Measurements from ENCODE around the gene HMGN4.

Gene HMGN4

DNA sequence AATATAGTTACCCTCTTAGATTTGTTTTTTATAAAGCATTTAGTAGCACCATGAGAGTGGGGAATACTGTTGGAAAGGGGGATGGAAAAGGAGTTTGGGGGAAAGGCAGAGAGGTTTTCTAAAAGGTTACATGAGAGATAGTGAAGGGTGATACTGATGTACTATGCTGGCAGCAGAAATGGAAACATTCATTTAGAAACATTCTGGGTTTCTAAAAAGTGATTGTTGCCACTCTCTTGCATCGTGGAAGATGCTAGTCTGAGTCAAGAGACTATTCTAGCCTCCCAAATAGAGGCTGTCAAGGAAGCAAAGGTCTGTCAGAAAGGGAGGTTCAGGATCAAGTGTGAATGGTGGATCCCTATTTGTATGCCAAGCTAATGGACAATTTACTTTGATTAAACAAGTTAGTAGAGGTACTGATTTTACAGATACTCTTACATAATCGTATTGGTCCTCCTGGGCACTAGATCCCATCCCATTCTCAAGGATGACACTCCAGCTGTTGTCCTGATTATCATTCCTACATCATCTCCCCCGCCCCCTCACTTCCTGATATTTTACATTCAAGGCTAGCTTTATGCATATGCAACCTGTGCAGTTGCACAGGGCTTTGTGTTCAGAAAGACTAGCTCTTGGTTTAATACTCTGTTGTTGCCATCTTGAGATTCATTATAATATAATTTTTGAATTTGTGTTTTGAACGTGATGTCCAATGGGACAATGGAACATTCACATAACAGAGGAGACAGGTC is 43.2 kb downstream of the HMGN4 start:
- DNase-seq, result no peak

DNA sequence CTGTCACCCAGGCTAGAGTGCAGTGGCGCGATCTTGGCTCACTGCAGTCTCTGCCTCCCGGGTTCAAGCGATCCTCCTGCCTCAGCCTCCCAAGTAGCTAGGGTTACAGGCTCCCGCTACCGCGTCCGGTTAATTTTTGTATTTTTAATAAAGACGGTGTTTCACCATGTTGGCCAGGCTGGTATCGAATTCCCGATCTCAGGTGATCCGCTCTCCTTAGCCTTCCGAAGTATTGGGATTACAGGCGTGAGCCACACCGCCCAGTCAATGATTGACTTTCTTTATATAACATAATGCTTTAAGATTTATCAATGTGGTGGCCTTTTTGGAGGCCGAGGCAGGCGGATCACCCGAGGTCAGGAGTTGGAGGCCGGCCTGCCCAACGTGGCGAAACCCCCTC is 50.8 kb downstream of the HMGN4 start:
- DNase-seq, result no peak

DNA sequence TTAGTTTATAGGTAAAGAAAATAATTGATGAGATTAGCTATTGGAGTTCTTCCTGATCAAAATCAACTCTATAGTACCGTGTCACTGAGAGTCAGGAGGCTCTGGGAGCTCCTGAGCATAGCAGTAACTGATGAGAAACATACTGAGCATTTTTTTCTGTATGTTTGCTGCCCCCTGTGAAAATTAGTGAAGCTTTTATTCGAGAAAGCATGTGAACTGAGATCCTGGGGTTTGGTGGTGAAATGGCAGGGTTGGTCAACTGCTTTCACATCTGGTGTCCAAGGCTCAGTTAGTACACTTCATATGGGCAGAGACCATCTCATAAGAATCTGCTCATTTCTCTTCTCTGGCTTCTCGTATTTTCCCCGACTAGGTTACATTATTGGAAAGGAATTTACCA is 54.5 kb downstream of the HMGN4 start:
- no peak for DNase-seq

DNA sequence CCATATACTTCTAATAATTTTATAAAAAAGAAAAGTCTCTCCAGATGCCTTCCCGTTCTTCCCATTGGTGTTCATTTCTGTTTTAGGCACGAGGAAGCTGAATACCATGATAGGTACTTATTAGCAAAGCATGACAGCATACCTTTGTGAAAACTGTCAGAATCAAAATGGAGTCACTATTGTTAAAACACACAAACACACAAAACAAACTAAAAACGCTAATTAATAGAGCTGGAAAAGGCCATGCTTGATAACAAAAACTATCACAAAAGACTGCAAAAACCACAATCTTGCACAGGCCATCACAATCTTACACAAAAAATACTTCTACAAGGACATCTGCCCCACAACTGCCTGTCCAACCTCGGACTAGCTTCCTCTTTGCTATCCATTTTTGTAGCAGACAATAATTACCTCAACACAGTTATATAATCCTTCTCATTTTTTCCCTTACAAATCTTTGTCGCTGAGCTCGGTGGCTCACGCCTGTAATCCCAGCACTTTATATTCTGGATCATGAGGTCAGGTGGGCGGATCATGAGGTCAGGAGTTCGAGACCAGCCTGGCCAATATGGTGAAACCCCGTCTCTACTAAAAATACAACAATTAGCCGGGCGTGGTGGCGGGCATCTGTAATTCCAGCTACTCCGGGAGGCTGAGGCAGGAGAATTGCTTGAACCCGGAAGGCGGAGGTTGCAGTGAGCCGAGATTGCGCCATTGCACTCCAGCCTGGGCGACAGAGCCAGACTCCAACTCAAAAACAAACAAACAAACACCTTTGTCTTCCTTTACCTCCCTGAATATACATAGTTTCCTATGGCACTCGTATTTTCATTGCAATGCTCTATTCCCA is 55.3 kb downstream of the HMGN4 start:
- no peak for DNase-seq

DNA sequence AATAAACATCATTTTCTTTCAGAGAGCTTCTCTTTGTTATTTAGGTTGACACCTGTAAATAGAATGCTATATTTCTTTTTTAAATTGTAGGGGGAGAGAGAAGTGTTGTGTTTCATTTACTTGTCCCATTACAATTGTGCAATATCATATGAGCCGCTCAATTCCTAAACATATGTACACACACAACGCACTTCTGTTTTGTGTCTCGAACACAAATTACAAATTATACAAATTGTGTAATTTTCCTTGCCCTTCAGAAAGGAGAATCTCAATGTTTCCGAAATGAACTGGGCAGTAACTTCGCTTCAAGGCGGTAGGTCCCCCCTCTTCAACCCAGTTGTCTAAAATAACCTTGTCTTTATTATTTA is 55.9 kb downstream of the HMGN4 start:
- no peak for DNase-seq

DNA sequence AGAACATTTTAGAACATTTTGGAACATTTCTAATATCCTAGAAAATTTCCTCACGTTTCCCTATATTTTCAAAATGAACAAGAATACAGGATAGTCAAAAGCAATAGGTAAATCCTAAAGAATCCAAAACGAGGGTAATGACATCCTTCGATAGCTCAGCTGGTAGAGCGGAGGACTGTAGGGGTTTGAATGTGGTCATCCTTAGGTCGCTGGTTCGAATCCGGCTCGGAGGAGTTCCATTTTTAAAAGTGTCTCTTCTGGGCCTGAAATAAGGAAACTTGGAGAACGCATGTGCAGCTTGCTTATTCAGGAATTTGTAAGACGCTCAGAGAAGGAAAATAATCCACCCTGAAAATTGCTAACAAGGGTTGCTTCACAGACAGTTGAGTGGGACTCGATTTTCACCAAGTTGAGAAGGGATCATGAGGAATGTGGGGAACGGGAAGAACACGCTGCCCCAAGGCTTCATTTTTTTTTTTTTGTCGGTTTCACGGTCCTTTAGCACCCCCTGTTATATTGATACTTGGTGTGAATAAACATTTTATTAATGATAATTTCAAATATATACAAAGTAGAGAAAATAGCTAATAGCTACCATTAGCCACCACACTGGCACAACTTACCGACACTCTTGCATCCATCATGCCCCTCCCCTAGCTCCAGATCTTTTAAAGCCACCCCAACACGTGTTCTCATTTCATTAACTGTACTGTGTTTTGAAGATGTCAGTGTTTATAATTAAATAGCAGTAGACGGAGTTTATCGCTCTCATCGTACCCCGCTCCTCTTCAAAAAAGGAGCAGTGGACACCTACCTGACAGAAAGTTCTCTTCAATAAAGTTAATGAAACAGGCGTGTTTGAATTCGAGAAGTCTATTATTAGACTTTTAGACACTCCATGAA is 56.8 kb downstream of the HMGN4 start:
- DNase-seq, result no peak

DNA sequence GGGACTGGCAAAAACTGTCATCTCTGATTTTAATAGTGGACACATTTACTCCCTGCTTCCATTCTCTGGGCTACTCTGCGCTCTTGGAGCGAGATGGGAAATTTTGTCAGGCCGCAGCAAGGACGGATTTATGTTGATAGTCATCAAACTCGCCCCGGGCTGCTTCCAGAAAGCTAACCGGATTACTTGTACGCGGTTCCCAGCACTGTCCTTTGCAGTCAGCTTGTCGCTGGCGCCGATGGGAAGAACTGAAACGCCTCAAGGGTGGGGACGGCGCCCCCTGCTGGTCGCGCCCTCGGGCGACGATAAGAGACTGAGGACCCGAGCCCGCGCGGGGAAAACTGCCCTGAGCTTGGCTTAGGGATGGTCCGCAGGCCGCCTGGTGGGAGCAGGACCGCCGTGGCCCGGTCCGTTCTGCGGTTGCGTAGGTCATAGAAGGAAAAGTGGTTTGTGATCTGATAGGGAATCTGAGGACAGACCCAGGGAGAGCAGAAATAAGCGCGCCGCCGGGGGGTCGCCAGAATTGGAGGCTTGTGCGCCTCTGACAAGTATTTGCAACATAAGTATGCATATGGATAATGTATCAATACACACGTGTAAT is 57.6 kb downstream of the HMGN4 start:
- DNase-seq, result peak; percentile 80

Data from NCI-H510A (cell line).